ENCODE data around the gene MAEA. TPM values are rescaled to one million over a fixed set of nuclear protein-coding genes. Genes with fewer than 3 reads are reported as not detected.

The MAEA gene
- total and polyA plus RNA-seq, 2 of the 8 experiments (the other 6 are each of a cell fraction or from before 2014, with no cell fraction given) = 75.8 to 133 TPM

- H3K79me1 ChIP-seq (ENCODE audit: low read depth, low read length) = no peaks in the 10 kb centered on the region; the same call in 1 of the 2 replicates
- H3K23me2 ChIP-seq (ENCODE audit: low read depth, low read length) = no peaks in the 10 kb centered on the region
- no peaks in the 10 kb centered on the region for H3K27me3 ChIP-seq (replicated peaks in 1 of 4; ENCODE audit: control insufficient read depth in 3 of 4, extremely low read depth in 1 of 4, insufficient read depth in 3 of 4, low read length in 3 of 4)
- H2AK5ac ChIP-seq (ENCODE audit: low read depth, low read length) = no peak overlapping the region
- H2BK15ac ChIP-seq (ENCODE audit: low read length) = no peak overlapping the region
- no peak for DNase-seq (ENCODE audit: low read depth in 1 of 2, low spot score in 2 of 2)
- H2BK12ac ChIP-seq (ENCODE audit: low read depth, low read length) = no peak overlapping the region
- no peak overlapping the region for H4K8ac ChIP-seq (ENCODE audit: extremely low read depth, insufficient read depth, low read length)
- no peak overlapping the region for H3K14ac ChIP-seq (ENCODE audit: insufficient read length)
- peaks cover 10 to 56% (median 44%) of the 10 kb centered on the region in 4 experiments for H3K36me3 ChIP-seq (ENCODE audit: control insufficient read depth in 2 of 4, insufficient read depth in 4 of 4, low read length in 3 of 4)
- H3K9ac ChIP-seq (replicated peaks in 1 of 4; ENCODE audit: extremely low read depth in 1 of 4, low read depth in 3 of 4, low read length in 3 of 4) = no peak overlapping the region
- no peak for FAIRE-seq
- H3K79me2 ChIP-seq (ENCODE audit: control insufficient read depth in 1 of 2, insufficient read depth in 2 of 2, low read length in 2 of 2) = no peaks in the 10 kb centered on the region
- H3K27ac ChIP-seq (ENCODE audit: low read depth, low read length) = no peak overlapping the region
- no peak overlapping the region for H3K18ac ChIP-seq (ENCODE audit: extremely low read depth, low read length)
- peaks cover 5 to 17% of the 10 kb centered on the region in 2 experiments for H4K20me1 ChIP-seq (replicated peaks in 1 of 2; ENCODE audit: control insufficient read depth in 1 of 2, insufficient read depth in 2 of 2, low read length in 2 of 2)
- H2BK5ac ChIP-seq (ENCODE audit: low read depth, low read length) = no peak overlapping the region
- H2BK120ac ChIP-seq (replicated peaks; ENCODE audit: low read depth, low read length) = no peak overlapping the region
- ChIA-PET CTCF (ENCODE audit: partially characterized antibody) (no interaction called here), POLR2A (ENCODE audit: partially characterized antibody) (interaction anchor here (1.7 kb wide), 1 partner anchor 9 kb away, joined by 6 read pairs; no protein-coding TSS in a partner anchor)
- H2BK20ac ChIP-seq (ENCODE audit: low read length) = no peak overlapping the region
- H4K91ac ChIP-seq (replicated peaks; ENCODE audit: insufficient read length, low read length) = no peak overlapping the region
- 97% methylated on average over 26 of the region's 38 CpGs; no CpG with 5 or more reads in 1 of the 2 experiments for WGBS, 2 experiments (ENCODE audit: extremely low coverage in 1 of 2, insufficient coverage in 1 of 2, insufficient read length in 1 of 2, insufficient replicate concordance in 2 of 2, low coverage in 1 of 2, low lambda C conversion rate in 2 of 2, missing lambda C conversion rate in 1 of 2)
- no peak overlapping the region for H3K23ac ChIP-seq (ENCODE audit: insufficient read length)
- H3K4ac ChIP-seq (replicated peaks; ENCODE audit: insufficient read length, low read depth, low read length) = no peak overlapping the region
- no peak overlapping the region for H3K56ac ChIP-seq (replicated peaks; ENCODE audit: insufficient read length, low read depth, low read length)
- H2AFZ ChIP-seq (ENCODE audit: low read length) = no peak overlapping the region
- no peak overlapping the region for H3K4me2 ChIP-seq (ENCODE audit: insufficient read depth in 1 of 2, low read depth in 2 of 2, low read length in 2 of 2)
- TF ChIP-seq SIN3A (conservative IDR thresholded peaks at IDR 0.05 in 1 of 2, IDR thresholded peaks at IDR 0.05 in 1 of 2; ENCODE audit: low read depth in 1 of 2, low read length in 2 of 2) = no peak
- H3K4me1 ChIP-seq (replicated peaks in 1 of 4; ENCODE audit: control insufficient read depth in 3 of 4, insufficient read depth in 4 of 4, low read length in 3 of 4) = no peaks in the 10 kb centered on the region
- no peaks in the 10 kb centered on the region for H3K9me3 ChIP-seq (ENCODE audit: insufficient read depth in 2 of 2, low read depth in 1 of 2, low read length in 1 of 2)
- H3K4me3 ChIP-seq (ENCODE audit: extremely low read depth in 1 of 4, insufficient read depth in 2 of 4, low read depth in 3 of 4, low read length in 4 of 4) = no peak overlapping the region
- no peak overlapping the region for H4K5ac ChIP-seq (ENCODE audit: insufficient read length, low read depth, low read length)
These were observed 49.2 kb downstream of the MAEA start for GRCh38 chr4:1338752-1339414.

Measured in H1 (cell line).